HepG2 (cell line): ENCODE results near the gene AGPAT3. TPM values are rescaled to one million over a fixed set of nuclear protein-coding genes. Genes with fewer than 3 reads are reported as not detected.

Experiments
- ARNT ChIP-seq: fragments of 450-650 bp; IDR thresholded peaks from 2 replicates; pipeline ENCODE4 v1.6.1; 2017
- CREB3 ChIP-seq: sonication (generic); formaldehyde crosslinking; IDR thresholded peaks from 2 replicates; pipeline ENCODE4 v1.5.0; 2020; ENCODE audit warnings: missing genetic modification reagents
- FOXM1 ChIP-seq: sonication (generic); formaldehyde crosslinking; IDR thresholded peaks from 2 replicates; pipeline ENCODE4 v1.5.0; 2020; ENCODE audit warnings: missing genetic modification reagents
- IKZF4 ChIP-seq: sonication (generic); formaldehyde crosslinking; IDR thresholded peaks from 2 replicates; pipeline ENCODE4 v1.5.1; 2020; ENCODE audit warnings: borderline replicate concordance, mild to moderate bottlenecking, low read depth, missing genetic modification reagents; ENCODE audit errors: not compliant biosample characterization
- KDM2A ChIP-seq: sonication (generic); formaldehyde crosslinking; IDR thresholded peaks from 2 replicates; pipeline ENCODE4 v1.4.0; 2020; ENCODE audit warnings: low read depth, missing genetic modification reagents, borderline replicate concordance
- MTF2 ChIP-seq: sonication (generic); formaldehyde crosslinking; IDR thresholded peaks from 2 replicates; pipeline ENCODE4 v1.5.0; 2020; ENCODE audit warnings: missing genetic modification reagents, borderline replicate concordance
- RORA ChIP-seq: sonication (generic); formaldehyde crosslinking; IDR thresholded peaks from 2 replicates; pipeline ENCODE4 v1.5.0; 2020; ENCODE audit warnings: mild to moderate bottlenecking, missing genetic modification reagents, moderate library complexity
- SP4 ChIP-seq: sonication (generic); formaldehyde crosslinking; IDR thresholded peaks from 2 replicates; pipeline ENCODE4 v1.8.1; 2023; ENCODE audit warnings: mild to moderate bottlenecking, missing genetic modification reagents
- SRY ChIP-seq: sonication (generic); formaldehyde crosslinking; IDR thresholded peaks from 2 replicates; pipeline ENCODE4 v1.8.0; 2022; ENCODE audit warnings: mild to moderate bottlenecking, missing genetic modification reagents
- TFE3 ChIP-seq: IDR thresholded peaks from 2 replicates; pipeline ENCODE4 v1.6.1; 2016
- ZBTB40 ChIP-seq, 2 experiments: fragments of 450-650 bp in 1 of 2; sonication (generic) in 1 of 2; formaldehyde crosslinking in 1 of 2; IDR thresholded peaks; 2 replicates each; pipeline versions ENCODE4 v1.6.1 to v1.8.0; 2016 to 2022; ENCODE audit warnings: antibody characterized with exemption in 1 of 2, mild to moderate bottlenecking in 1 of 2, missing genetic modification reagents in 1 of 2
- ZBTB7A ChIP-seq: sonication (generic); formaldehyde crosslinking; IDR thresholded peaks from 2 replicates; pipeline ENCODE4 v1.8.0; 2022; ENCODE audit warnings: mild to moderate bottlenecking, missing genetic modification reagents
- ZFP1 ChIP-seq: IDR thresholded peaks from 2 replicates; pipeline ENCODE4 v1.6.1; 2016
- ZNF124 ChIP-seq: sonication (generic); formaldehyde crosslinking; IDR thresholded peaks from 2 replicates; pipeline ENCODE4 v1.4.0; 2020; ENCODE audit warnings: missing genetic modification reagents
- ZNF354B ChIP-seq: sonication (generic); formaldehyde crosslinking; IDR thresholded peaks from 2 replicates; pipeline ENCODE4 v1.8.0; 2022; ENCODE audit warnings: mild to moderate bottlenecking, missing genetic modification reagents
- ZNF431 ChIP-seq: sonication (generic); formaldehyde crosslinking; IDR thresholded peaks from 2 replicates; pipeline ENCODE4 v1.9.0; 2022; ENCODE audit warnings: missing genetic modification reagents, low read depth, mild to moderate bottlenecking, borderline replicate concordance
- ZNF75D ChIP-seq: sonication (generic); formaldehyde crosslinking; IDR thresholded peaks from 2 replicates; pipeline ENCODE4 v1.8.1; 2023; ENCODE audit warnings: missing genetic modification reagents, mild to moderate bottlenecking, borderline replicate concordance
- polyA plus RNA-seq, 8 experiments: library from polyadenylated mRNA; depleted of rRNA in 3 of 8; stranded (reverse) in 7 of 8; unstranded in 1 of 8; fragments of >200 nt; fragmentation: Illumina TruSeq in 4 of 8; extraction: Trizol in 4 of 8; gene quantifications; 2 replicates each; pipeline versions ENCODE4 v1.2.1 to v1.2.3, GENCODE V29; 2011 to 2016; ENCODE audit warnings: low read depth in 4 of 8, missing spikeins in 1 of 8, mixed read lengths in 1 of 8; ENCODE audit not compliant: insufficient read depth in 1 of 8
- total RNA-seq, 5 experiments: library from RNA; depleted of rRNA; stranded (reverse); fragments of >200 nt; fragmentation: Illumina TruSeq; extraction: Trizol; gene quantifications; 2 replicates each; pipeline ENCODE4 v1.2.3, GENCODE V29; 2016; ENCODE audit warnings: low read depth in 1 of 5

Gene AGPAT3
- total and polyA plus RNA-seq, 2 of the 13 experiments (the other 11 are each of a cell fraction or from before 2014, with no cell fraction given): 32.2 to 54.4 TPM

- TF ChIP-seq IKZF4 (CRISPR knock-in tag): no peak
- TF ChIP-seq ZNF431 (CRISPR knock-in tag): peak; percentile 34; the same call in 1 of the 2 replicates
- TF ChIP-seq ZBTB40 (IDR thresholded peaks at IDR 0.05): no peak
- TF ChIP-seq ZBTB40 (CRISPR knock-in tag; IDR thresholded peaks at IDR 0.05): 0 out of 2 replicates have a peak, but pooled peaks have one; percentile 30
- no peak for TF ChIP-seq ZNF354B
- 0 out of 2 replicates have a peak, but pooled peaks have one; percentile 31 for TF ChIP-seq ZBTB7A (CRISPR knock-in tag)
- 0 out of 2 replicates have a peak, but pooled peaks have one; percentile 37 for TF ChIP-seq SRY (CRISPR knock-in tag)
- no peak for TF ChIP-seq ZNF124 (CRISPR knock-in tag)
- TF ChIP-seq CREB3 (CRISPR knock-in tag): no peak
- 0 out of 2 replicates have a peak, but pooled peaks have one; percentile 22 for TF ChIP-seq SP4 (CRISPR knock-in tag)
- no peak for TF ChIP-seq FOXM1 (CRISPR knock-in tag)
- TF ChIP-seq TFE3 (CRISPR knock-in tag): no peak; the same call in 1 of the 2 replicates
- TF ChIP-seq ZFP1 (CRISPR knock-in tag): no peak
- TF ChIP-seq ZNF75D: no peak
- 0 out of 2 replicates have a peak, but pooled peaks have one; percentile 32 for TF ChIP-seq KDM2A (CRISPR knock-in tag)
- TF ChIP-seq ARNT: no peak
- TF ChIP-seq MTF2 (CRISPR knock-in tag): no peak
- no peak for TF ChIP-seq RORA (CRISPR knock-in tag)
Observed at GRCh38 chr21:43864313-43864961, 586 bp upstream of the AGPAT3 start (continued).
